Measurements from ENCODE around the gene ACOXL. TPM values are rescaled to one million over a fixed set of nuclear protein-coding genes. Genes with fewer than 3 reads are reported as not detected.

ACOXL gene
- total RNA-seq, 1 donor from 2014 or later = 0.58 TPM

GRCh38 chr2:110876167-110876999 lies 144.0 kb downstream of the ACOXL start:
- TF ChIP-seq, protein P1, sequence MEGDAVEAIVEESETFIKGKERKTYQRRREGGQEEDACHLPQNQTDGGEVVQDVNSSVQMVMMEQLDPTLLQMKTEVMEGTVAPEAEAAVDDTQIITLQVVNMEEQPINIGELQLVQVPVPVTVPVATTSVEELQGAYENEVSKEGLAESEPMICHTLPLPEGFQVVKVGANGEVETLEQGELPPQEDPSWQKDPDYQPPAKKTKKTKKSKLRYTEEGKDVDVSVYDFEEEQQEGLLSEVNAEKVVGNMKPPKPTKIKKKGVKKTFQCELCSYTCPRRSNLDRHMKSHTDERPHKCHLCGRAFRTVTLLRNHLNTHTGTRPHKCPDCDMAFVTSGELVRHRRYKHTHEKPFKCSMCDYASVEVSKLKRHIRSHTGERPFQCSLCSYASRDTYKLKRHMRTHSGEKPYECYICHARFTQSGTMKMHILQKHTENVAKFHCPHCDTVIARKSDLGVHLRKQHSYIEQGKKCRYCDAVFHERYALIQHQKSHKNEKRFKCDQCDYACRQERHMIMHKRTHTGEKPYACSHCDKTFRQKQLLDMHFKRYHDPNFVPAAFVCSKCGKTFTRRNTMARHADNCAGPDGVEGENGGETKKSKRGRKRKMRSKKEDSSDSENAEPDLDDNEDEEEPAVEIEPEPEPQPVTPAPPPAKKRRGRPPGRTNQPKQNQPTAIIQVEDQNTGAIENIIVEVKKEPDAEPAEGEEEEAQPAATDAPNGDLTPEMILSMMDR (IDR thresholded peaks at IDR 0.05; ENCODE audit: insufficient read depth, low read length, poor library complexity, severe bottlenecking) = no peak

GRCh38 chr2:110877031-110877827 lies 144.9 kb downstream of the ACOXL start:
- Histone ChIP-seq H3K4me3 (ENCODE audit: low read depth, low read length) (no peak overlapping the region), H3K36me3 (ENCODE audit: control insufficient read depth, insufficient read depth, low read length) (no peaks in the 10 kb centered on the region), H3K27me3 (ENCODE audit: control insufficient read depth, insufficient read depth, low read length) (peaks cover 3% of the 10 kb centered on the region)
- no peak for DNase-seq (ENCODE audit: low read depth)
- TF ChIP-seq, protein P1 (IDR thresholded peaks at IDR 0.05; ENCODE audit: insufficient read depth, low read length, poor library complexity, severe bottlenecking) = no peak

More at GRCh38 chr2:110876167-110876999, 144.0 kb downstream of the ACOXL start:
- no peak overlapping the region for H3K4me3 ChIP-seq (ENCODE audit: low read depth, low read length)
- DNase-seq (ENCODE audit: low read depth) = no peak
- H3K36me3 ChIP-seq (ENCODE audit: control insufficient read depth, insufficient read depth, low read length) = no peaks in the 10 kb centered on the region
- peaks cover 3% of the 10 kb centered on the region for H3K27me3 ChIP-seq (ENCODE audit: control insufficient read depth, insufficient read depth, low read length)

- Histone ChIP-seq H3K36me3 (ENCODE audit: control insufficient read depth, insufficient read depth, low read length) (no peaks in the 10 kb centered on the region), H3K27me3 (ENCODE audit: control insufficient read depth, insufficient read depth, low read length) (peaks cover 3% of the 10 kb centered on the region), H3K4me3 (ENCODE audit: low read depth, low read length) (no peak overlapping the region)
- TF ChIP-seq, protein P1 (IDR thresholded peaks at IDR 0.05; ENCODE audit: insufficient read depth, low read length, poor library complexity, severe bottlenecking) = no peak
- no peak for DNase-seq (ENCODE audit: low read depth)
These were observed 145.8 kb downstream of the ACOXL start for GRCh38 chr2:110878150-110878549.

- no peak for DNase-seq (ENCODE audit: low read depth)
- Histone ChIP-seq H3K4me3 (ENCODE audit: low read depth, low read length) (no peak overlapping the region), H3K27me3 (ENCODE audit: control insufficient read depth, insufficient read depth, low read length) (peaks cover 3% of the 10 kb centered on the region), H3K36me3 (ENCODE audit: control insufficient read depth, insufficient read depth, low read length) (no peaks in the 10 kb centered on the region)
- TF ChIP-seq, protein P1 (IDR thresholded peaks at IDR 0.05; ENCODE audit: insufficient read depth, low read length, poor library complexity, severe bottlenecking) = no peak
These were observed 149.5 kb downstream of the ACOXL start for GRCh38 chr2:110881908-110882307.

DNA sequence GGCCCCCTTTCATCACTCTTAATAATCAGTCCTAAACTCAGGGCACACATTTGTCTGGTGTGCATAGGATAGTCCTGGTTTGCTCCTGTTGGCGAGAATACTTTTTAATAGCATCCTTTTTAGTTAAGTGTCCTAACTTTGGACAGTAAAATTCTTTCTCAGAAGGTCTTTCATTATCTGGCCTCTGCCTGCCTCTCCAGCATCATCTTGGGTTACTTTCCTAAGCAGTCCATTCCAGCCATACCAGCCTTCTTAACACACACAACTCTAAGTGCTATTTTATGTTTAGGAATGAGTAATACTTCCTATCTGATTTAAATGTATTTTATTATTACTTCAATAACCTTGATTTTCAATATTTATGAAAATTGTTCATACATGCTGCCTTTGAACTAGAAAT lies 151.0 kb downstream of the ACOXL start:
- no peaks in the 10 kb centered on the region for H3K36me3 ChIP-seq (ENCODE audit: control insufficient read depth, insufficient read depth, low read length)
- DNase-seq (ENCODE audit: low read depth) = no peak
- H3K27me3 ChIP-seq (ENCODE audit: control insufficient read depth, insufficient read depth, low read length) = peaks cover 2% of the 10 kb centered on the region
- H3K4me3 ChIP-seq (ENCODE audit: low read depth, low read length) = no peak overlapping the region
- TF ChIP-seq, protein P1 (IDR thresholded peaks at IDR 0.05; ENCODE audit: insufficient read depth, low read length, poor library complexity, severe bottlenecking) = no peak

All from kidney epithelial cell (primary cell).